ENCODE measurements around the gene BMPR1B. TPM values are rescaled to one million over a fixed set of nuclear protein-coding genes. Genes with fewer than 3 reads are reported as not detected.

BMPR1B gene
- total RNA-seq, 1 donor from 2014 or later, result 5.6 TPM

- no peak overlapping the region for H3K4me3 Mint-ChIP-seq (ENCODE audit: unreplicated experiment)
- no peak for DNase-seq (ENCODE audit: low spot score)
- H3K27me3 Mint-ChIP-seq (ENCODE audit: low read depth), result no peaks in the 10 kb centered on the region
- H3K36me3 Mint-ChIP-seq (ENCODE audit: low read depth), result peaks cover under 1% of the 10 kb centered on the region
- H3K9me3 Mint-ChIP-seq (ENCODE audit: low read depth), result peaks cover under 1% of the 10 kb centered on the region
- H3K27ac Mint-ChIP-seq (ENCODE audit: unreplicated experiment), result no peak overlapping the region
- no peak for TF ChIP-seq CTCF (IDR thresholded peaks at IDR 0.05)
- H3K4me1 Mint-ChIP-seq (ENCODE audit: low read depth), result peaks cover 9% of the 10 kb centered on the region
These were observed 187.0 kb downstream of the BMPR1B start for GRCh38 chr4:94944726-94945125.

- no peak overlapping the region for H3K4me3 Mint-ChIP-seq (ENCODE audit: unreplicated experiment)
- H3K36me3 Mint-ChIP-seq (ENCODE audit: low read depth), result peaks cover 7% of the 10 kb centered on the region
- no peak overlapping the region for H3K27ac Mint-ChIP-seq (ENCODE audit: unreplicated experiment)
- peaks cover 4% of the 10 kb centered on the region for H3K4me1 Mint-ChIP-seq (ENCODE audit: low read depth)
- no peak for TF ChIP-seq CTCF (IDR thresholded peaks at IDR 0.05)
- no peaks in the 10 kb centered on the region for H3K27me3 Mint-ChIP-seq (ENCODE audit: low read depth)
- peaks cover 13% of the 10 kb centered on the region for H3K9me3 Mint-ChIP-seq (ENCODE audit: low read depth)
- DNase-seq (ENCODE audit: low spot score), result no peak
These were observed 189.9 kb downstream of the BMPR1B start for GRCh38 chr4:94947681-94948108.

GRCh38 chr4:94954251-94954650 lies 196.5 kb downstream of the BMPR1B start:
- Mint-ChIP-seq H3K27me3 (ENCODE audit: low read depth) (no peaks in the 10 kb centered on the region), H3K9me3 (ENCODE audit: low read depth) (peaks cover 15% of the 10 kb centered on the region), H3K36me3 (ENCODE audit: low read depth) (peaks cover 12% of the 10 kb centered on the region), H3K4me3 (ENCODE audit: unreplicated experiment) (no peak overlapping the region), H3K27ac (ENCODE audit: unreplicated experiment) (no peak overlapping the region), H3K4me1 (ENCODE audit: low read depth) (peaks cover 6% of the 10 kb centered on the region)
- DNase-seq (ENCODE audit: low spot score), result no peak
- TF ChIP-seq CTCF (IDR thresholded peaks at IDR 0.05), result no peak

GRCh38 chr4:94957030-94957429 lies 199.3 kb downstream of the BMPR1B start:
- peaks cover 27% of the 10 kb centered on the region for H3K4me1 Mint-ChIP-seq (ENCODE audit: low read depth)
- no peak for DNase-seq (ENCODE audit: low spot score)
- H3K36me3 Mint-ChIP-seq (ENCODE audit: low read depth), result peaks cover 10% of the 10 kb centered on the region
- no peak overlapping the region for H3K27ac Mint-ChIP-seq (ENCODE audit: unreplicated experiment)
- no peak overlapping the region for H3K4me3 Mint-ChIP-seq (ENCODE audit: unreplicated experiment)
- no peaks in the 10 kb centered on the region for H3K27me3 Mint-ChIP-seq (ENCODE audit: low read depth)
- TF ChIP-seq CTCF (IDR thresholded peaks at IDR 0.05), result no peak
- H3K9me3 Mint-ChIP-seq (ENCODE audit: low read depth), result peaks cover 9% of the 10 kb centered on the region

- Mint-ChIP-seq H3K27me3 (ENCODE audit: low read depth) (no peaks in the 10 kb centered on the region), H3K36me3 (ENCODE audit: low read depth) (peaks cover 5% of the 10 kb centered on the region)
These were observed 201.6 kb downstream of the BMPR1B start for GRCh38 chr4:94959307-94959706.

More at GRCh38 chr4:94959307-94959706, 201.6 kb downstream of the BMPR1B start:
- Mint-ChIP-seq H3K27ac (ENCODE audit: unreplicated experiment) (no peak overlapping the region), H3K4me1 (ENCODE audit: low read depth) (peaks cover 27% of the 10 kb centered on the region), H3K9me3 (ENCODE audit: low read depth) (peaks cover 19% of the 10 kb centered on the region), H3K4me3 (ENCODE audit: unreplicated experiment) (no peak overlapping the region)
- DNase-seq (ENCODE audit: low spot score), result no peak
- no peak for TF ChIP-seq CTCF (IDR thresholded peaks at IDR 0.05)
